CD4-positive, alpha-beta T cell treated with Interleukin-4 for 1 hour (primary cell): ENCODE results near the gene OR52L1.

ENCODE experiments used
- DNase-seq, 2 donors: peaks; one replicate each; pipeline ENCODE4 v3.0.0-alpha.2; 2020 to 2022

OR52L1 gene

DNA sequence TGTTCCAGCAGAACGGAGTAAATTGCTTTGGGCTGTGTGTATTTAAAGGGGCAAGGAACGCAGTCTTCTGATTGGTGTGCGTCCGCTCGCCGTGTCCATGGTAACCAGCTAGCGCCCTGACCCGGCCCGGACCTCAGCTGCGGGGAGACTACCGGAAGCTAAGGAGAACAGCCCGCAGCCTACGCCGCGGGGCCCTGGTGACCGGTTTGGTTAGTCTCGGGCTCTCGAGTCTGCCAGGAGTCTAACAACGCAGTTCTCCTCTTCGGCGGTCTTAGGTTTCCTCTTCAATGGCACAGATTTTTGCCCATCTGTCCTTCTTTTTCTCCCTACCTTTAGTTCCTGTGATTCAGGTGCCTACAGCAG, 48.2 kb downstream of the OR52L1 start:
- DNase-seq, result no peak

DNA sequence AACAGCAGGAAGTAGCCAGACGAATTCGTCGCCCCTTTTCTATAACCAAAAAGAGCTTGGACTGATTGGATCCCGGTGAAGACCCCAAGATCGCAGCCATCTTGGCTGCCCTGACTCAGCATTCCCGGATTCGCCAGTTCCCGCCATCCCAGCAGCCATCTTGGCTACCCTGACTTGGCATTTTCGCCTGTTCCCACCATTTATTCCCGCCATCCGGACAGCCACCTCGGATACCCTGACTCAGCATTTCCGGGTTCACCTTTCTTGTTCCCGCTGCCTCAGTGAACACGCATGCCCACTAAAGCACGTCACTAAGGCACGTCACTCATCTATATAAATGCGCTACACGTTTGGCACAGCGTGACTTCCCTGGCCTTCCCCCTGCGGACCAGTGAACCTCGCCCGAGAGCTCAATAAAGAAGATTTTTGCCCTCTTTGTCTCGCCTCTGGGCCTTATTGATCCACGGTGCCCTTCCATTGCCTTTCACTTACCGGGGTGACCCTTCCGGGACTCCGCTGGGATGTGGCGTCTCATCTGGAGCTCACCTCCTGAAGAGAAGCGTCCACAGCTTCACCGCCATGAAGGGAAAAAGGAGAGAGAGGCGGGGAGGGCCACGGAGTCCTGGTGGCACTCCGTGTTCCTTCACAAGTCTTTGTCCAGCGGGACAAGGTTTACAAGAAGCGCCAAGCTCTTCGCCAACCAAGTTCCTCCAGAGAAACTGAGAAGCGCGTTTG, 48.8 kb downstream of the OR52L1 start:
- no peak for DNase-seq
